ENCODE results near the gene CDH13.

The CDH13 gene

GRCh38 chr16:83541231-83541630, 914.5 kb downstream of the CDH13 start:
- DNase-seq (ENCODE audit: low spot score) (no peak), FAIRE-seq (no peak)

- FAIRE-seq, result no peak
Measured at GRCh38 chr16:83542491-83542890, 915.7 kb downstream of the CDH13 start.

GRCh38 chr16:83549316-83550182, 922.8 kb downstream of the CDH13 start:
- FAIRE-seq (no peak), DNase-seq (ENCODE audit: low spot score) (no peak)

More at GRCh38 chr16:83542491-83542890, 915.7 kb downstream of the CDH13 start:
- no peak for DNase-seq (ENCODE audit: low spot score)

- no peak for FAIRE-seq
- no peak for DNase-seq (ENCODE audit: low spot score)
Measured at GRCh38 chr16:83550183-83550569, 923.4 kb downstream of the CDH13 start.

GRCh38 chr16:83552228-83552627, 925.5 kb downstream of the CDH13 start:
- peak; percentile 20 for DNase-seq (ENCODE audit: low spot score)
- no peak for FAIRE-seq

- FAIRE-seq, result no peak
- DNase-seq (ENCODE audit: low spot score), result no peak
Measured at GRCh38 chr16:83552930-83553329, 926.2 kb downstream of the CDH13 start.

GRCh38 chr16:83554096-83554495, 927.3 kb downstream of the CDH13 start:
- FAIRE-seq (no peak), DNase-seq (ENCODE audit: low spot score) (no peak)

GRCh38 chr16:83554540-83554939, 927.8 kb downstream of the CDH13 start:
- DNase-seq (ENCODE audit: low spot score), result no peak
- FAIRE-seq, result no peak

GRCh38 chr16:83561876-83562275, 935.1 kb downstream of the CDH13 start:
- peak; percentile 29 for DNase-seq (ENCODE audit: low spot score)
- FAIRE-seq, result no peak

- FAIRE-seq (no peak), DNase-seq (ENCODE audit: low spot score) (no peak)
Measured at GRCh38 chr16:83568345-83568744, 941.6 kb downstream of the CDH13 start.

- FAIRE-seq, result no peak
- peak; percentile 36 for DNase-seq (ENCODE audit: low spot score)
Measured at GRCh38 chr16:83574388-83574787, 947.6 kb downstream of the CDH13 start.

- DNase-seq (ENCODE audit: low spot score), result no peak
- no peak for FAIRE-seq
Measured at GRCh38 chr16:83577078-83577745, 950.4 kb downstream of the CDH13 start.

- no peak for DNase-seq (ENCODE audit: low spot score)
- FAIRE-seq, result no peak
Measured at GRCh38 chr16:83578171-83578570, 951.4 kb downstream of the CDH13 start.

GRCh38 chr16:83579027-83579426, 952.3 kb downstream of the CDH13 start:
- FAIRE-seq (no peak), DNase-seq (ENCODE audit: low spot score) (no peak)

GRCh38 chr16:83579436-83579835, 952.7 kb downstream of the CDH13 start:
- DNase-seq (ENCODE audit: low spot score) (no peak), FAIRE-seq (no peak)

GRCh38 chr16:83581082-83581481, 954.3 kb downstream of the CDH13 start:
- DNase-seq (ENCODE audit: low spot score), result no peak
- FAIRE-seq, result no peak

GRCh38 chr16:83581994-83582747, 955.4 kb downstream of the CDH13 start:
- DNase-seq (ENCODE audit: low spot score), result no peak
- no peak for FAIRE-seq

GRCh38 chr16:83586036-83586435, 959.3 kb downstream of the CDH13 start:
- DNase-seq (ENCODE audit: low spot score) (no peak), FAIRE-seq (no peak)

- DNase-seq (ENCODE audit: low spot score) (no peak), FAIRE-seq (no peak)
Measured at GRCh38 chr16:83586461-83587200, 959.9 kb downstream of the CDH13 start.

GRCh38 chr16:83587201-83587600, 960.4 kb downstream of the CDH13 start:
- no peak for DNase-seq (ENCODE audit: low spot score)
- no peak for FAIRE-seq

- FAIRE-seq (no peak), DNase-seq (ENCODE audit: low spot score) (no peak)
Measured at GRCh38 chr16:83588070-83588469, 961.3 kb downstream of the CDH13 start.

Measured in urothelium cell line (cell line).